GM18519 (cell line): ENCODE data around the gene HORMAD2.

Experiments used
- ATAC-seq: cut with Tn5 transposase; IDR thresholded peaks from one replicate; pipeline ENCODE4 v1.9.1; 2021; ENCODE audit warnings: mild to moderate bottlenecking, moderate library complexity; ENCODE audit not compliant: unreplicated experiment, low FRiP score

Gene HORMAD2

GRCh38 chr22:30159561-30160353 lies 79.5 kb downstream of the HORMAD2 start:
- no peak for ATAC-seq

- no peak for ATAC-seq
Measured at GRCh38 chr22:30161051-30161469, 80.8 kb downstream of the HORMAD2 start.

- no peak for ATAC-seq
Measured at GRCh38 chr22:30167296-30167695, 87.0 kb downstream of the HORMAD2 start.

DNA sequence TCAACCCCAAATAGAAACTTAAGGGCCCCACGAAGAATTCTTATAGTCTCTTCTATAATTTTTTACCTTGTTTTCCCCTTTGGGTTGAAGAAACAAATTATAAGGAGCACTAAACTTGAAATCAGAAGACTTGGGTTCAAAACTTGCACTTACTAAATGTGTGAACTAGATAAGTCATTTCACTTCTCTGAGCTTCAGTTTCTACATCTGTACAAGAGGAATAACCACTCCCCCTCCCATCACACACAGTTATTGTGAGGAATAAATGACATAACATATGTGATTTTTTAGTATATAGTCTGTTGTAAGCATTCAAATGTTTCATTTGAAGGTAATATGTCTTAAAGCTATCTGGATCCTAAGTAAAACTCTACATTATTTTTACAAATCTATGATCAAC lies 87.5 kb downstream of the HORMAD2 start:
- ATAC-seq, result no peak

GRCh38 chr22:30169002-30169401 lies 88.7 kb downstream of the HORMAD2 start:
- ATAC-seq, result no peak

DNA sequence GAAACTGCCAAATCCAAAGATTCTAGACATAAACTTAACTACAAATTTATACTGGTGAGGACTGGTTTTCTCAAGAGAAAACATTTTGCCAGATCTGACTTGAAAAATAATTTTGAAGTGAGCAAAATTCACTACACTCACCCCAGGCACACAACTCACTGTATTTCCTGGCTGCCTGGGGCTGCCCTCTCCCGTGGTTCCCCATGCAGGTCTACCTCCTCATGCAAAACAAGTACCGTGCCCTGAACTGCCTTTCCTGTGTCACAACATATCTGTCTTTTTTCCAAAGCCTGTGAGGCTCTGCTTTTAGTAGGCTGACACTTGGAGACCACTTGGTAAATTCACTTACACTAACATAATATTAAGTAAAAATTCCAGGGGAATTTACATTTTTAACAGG lies 89.9 kb downstream of the HORMAD2 start:
- ATAC-seq, result no peak

GRCh38 chr22:30171008-30171407 lies 90.7 kb downstream of the HORMAD2 start:
- no peak for ATAC-seq

- ATAC-seq, result no peak
Measured at GRCh38 chr22:30175690-30176288, 95.5 kb downstream of the HORMAD2 start.

DNA sequence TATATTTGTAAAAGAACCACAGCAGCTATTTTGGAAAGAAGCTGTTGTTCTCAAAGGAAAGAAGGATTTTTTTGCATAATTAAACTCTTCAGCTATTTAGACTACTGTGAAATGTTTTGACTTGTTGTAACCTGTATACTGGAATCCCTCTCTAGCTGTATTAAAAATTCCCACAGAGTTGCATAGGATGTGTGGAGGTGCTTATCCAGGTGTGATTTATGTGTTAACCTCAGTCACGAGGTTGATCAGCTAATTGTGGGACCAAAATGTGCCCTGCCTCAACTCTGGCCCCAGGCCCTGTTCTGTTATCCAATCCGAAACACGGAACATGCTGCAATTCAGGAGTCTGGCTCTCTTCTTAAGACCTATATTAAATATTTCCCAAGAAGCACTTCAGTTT lies 96.2 kb downstream of the HORMAD2 start:
- no peak for ATAC-seq

DNA sequence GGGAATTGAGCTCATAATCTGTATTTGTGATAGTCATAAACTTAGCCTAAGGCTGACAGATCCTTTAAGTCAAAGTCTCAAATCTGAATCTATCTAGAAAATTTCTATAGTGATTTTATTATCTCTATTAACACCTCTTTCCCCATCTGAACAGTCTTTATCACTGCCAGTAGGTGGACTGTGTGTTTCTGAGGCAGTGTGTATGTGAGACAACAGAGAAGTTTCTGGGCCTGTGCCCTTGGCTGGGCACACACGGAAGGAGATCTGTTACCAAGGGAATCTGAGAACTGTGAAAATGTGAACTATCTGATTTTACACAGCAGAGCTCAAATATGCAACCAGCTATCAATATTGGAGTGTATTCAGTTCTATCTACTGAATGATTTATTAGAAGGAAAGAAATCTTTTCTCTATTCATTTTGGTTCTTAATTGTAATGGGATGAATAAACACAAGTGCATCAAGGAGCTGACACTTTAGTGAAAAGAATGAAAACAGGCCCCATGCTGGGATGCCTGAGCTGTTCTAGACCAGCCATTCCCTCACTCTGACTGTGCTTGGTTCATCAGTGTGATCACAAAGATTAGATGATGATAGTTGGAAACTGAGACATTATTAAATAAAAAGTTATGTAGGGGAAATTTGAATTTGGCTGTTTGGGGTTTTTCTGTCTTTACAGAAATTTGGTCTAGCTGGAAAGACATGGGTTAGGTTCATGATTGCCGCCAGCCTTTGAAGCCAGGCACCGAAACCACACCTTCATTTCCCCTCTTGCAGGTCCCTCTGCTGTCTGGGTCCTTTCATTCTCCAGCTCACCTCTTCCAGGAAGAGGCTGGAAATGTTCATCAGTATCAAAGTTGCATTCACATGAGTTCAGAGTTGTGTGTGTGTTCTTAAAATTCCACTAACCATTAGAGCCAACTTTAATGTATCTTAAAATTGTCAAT lies 98.2 kb downstream of the HORMAD2 start:
- no peak for ATAC-seq

DNA sequence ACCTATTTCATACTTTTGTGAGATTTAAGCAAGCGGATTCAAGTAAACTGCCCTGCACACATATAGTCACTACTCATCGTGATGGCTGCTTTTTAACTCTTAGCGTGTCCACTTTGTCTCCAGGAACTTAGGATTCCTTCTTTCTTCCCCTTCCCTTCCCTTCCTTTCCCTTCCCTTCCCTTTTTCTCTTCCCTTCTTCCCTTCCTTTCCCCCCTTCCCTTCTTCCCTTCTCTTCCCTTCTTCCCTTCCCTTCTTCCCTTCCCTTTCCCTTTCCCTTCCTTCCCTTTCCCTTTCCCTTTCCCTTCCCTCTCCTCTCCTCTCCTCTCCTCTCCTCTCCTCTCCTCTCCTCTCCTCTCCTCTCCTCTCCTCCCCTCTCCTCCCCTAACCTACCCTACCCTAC lies 100.4 kb downstream of the HORMAD2 start:
- no peak for ATAC-seq

- no peak for ATAC-seq
Measured at GRCh38 chr22:30181459-30182349, 101.4 kb downstream of the HORMAD2 start.

DNA sequence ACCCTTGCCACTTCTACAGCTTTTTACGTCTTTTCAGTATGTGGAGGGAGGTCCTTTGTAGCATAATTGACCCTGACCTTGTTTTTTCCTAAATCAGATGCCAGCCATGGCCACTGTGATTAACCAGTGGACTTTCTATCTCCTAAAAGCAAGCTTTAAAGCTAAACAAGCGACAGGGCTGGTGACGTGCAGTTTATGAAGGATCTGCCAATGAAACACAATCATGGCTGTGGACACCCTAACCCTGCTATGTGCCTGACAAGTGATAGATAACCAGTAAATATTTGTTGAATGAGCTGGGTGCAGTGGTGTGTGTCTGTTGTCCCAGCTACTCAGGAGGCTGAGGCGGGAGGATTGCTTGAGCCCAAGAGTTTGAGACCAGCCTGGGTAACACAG lies 102.1 kb downstream of the HORMAD2 start:
- no peak for ATAC-seq

DNA sequence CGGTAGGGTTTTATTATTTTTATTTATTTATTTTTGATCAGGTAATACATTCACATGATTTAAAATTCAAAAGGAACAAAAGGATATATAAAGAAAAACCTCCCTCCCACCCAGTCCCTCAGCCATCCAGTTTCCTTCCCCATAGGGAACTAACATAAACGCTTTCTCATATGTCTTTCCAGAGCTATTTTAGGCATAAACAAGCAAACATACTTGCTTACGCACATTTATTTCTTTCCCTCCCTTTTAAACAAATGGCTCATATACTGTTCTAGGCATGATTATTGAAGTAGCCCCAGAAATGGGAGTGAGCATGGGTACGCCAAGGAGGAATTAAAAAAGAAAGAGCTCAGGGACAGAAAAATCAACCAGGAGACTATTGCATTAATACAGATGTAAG lies 102.6 kb downstream of the HORMAD2 start:
- no peak for ATAC-seq

DNA sequence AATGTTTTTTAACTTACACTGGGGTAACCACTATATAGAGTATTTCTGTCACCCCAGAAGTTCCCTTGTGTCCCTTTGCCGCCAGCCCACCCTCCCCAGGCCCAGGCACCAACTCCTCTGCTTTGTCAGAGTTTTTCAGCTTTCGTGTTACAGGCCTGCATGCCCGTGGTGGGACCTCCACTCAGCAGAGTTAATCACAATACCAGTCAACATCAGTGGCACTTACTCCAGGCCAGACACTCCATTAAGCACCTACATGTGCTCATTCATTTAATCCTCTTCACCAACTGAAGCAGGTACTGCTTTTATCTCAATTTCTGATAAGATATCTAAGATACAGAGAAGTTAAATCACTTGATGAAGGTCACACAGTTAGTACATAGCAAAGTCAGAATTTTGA lies 103.0 kb downstream of the HORMAD2 start:
- ATAC-seq, result no peak

DNA sequence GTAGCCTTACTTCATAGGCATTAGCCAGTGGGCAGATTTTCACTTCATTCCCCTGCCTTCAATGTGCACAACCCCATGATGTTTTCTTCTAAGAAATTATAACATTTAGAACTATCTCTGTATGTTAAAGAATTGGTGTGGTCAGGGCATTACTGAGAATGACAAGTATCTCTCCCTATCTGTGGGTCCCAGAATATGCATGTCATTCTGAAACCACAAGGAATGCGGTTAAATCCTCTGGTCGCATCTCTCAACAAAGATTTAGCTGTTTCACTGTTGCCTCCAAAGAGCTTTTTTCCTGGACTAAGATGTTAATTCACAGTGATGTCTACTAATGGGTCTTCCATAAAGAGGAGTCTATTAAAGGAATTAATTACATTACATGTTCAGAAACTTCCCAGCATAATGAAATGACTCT lies 103.6 kb downstream of the HORMAD2 start:
- ATAC-seq, result no peak

DNA sequence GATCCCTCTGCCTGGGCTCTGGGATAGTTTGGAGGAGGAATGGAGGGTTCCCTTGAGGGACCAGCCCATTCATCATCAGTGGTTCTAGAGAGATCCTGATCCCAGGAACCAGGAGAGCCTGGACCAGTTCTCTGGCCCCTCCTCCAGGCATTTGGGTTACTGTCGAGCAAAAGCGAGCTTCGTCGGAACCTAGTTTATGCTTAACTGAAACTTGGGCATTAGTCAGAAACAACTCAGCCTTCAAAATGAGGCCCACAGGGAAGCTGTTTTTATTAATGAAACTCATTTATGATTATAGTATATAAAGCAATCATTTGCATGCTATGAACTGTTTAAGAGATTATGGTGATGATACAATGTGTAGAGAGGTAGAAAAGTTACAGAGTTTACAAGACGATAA lies 104.9 kb downstream of the HORMAD2 start:
- ATAC-seq, result no peak

DNA sequence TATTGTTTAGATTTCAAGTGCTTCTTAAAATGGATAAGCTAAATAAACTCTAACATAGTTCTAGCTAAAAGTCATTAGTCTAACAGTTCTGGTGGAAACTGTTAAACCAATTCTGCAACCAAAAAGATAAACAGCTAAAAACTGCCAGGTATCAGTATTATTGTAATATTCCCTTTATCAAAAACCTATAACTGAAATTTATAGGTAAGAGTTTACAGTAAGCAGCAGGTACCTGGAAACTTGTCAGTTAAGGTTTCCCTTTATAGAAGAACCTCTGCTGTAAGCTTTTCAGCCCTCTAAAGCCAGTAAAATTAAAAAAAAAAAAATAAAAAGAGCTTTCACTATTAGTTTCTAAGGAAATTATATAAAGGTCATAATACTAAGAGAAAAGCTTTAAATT lies 105.3 kb downstream of the HORMAD2 start:
- ATAC-seq, result no peak

DNA sequence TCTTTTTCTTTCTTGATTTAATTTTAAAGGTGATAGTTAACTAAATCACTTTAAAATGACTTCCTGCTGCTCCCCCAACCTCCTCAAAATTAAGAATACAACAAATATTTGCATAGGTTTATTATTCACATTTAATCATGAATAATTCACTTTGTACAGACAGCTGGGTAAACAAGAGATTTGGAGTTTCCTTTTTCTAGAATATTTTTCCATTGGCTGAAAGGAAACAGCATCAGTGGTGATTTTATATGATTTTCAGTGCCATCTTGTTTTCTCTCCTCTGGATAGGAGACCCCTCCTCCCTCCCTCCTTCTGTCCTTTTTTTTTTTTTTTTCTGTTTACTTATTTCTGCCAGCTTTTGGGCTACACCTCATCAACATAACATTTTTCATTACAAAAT lies 105.8 kb downstream of the HORMAD2 start:
- ATAC-seq, result no peak

- no peak for ATAC-seq
Measured at GRCh38 chr22:30186510-30186909, 106.2 kb downstream of the HORMAD2 start.
